ENCODE data around the gene TIE1. TPM values are rescaled to one million over a fixed set of nuclear protein-coding genes. Genes with fewer than 3 reads are reported as not detected.

TIE1 gene
- total and polyA plus RNA-seq, 12 donors: 5.0 to 49.8 (median 27.0) TPM

GRCh38 chr1:43258370-43258769 lies 42.4 kb upstream of the TIE1 start:
- WGBS, 4 donors: 63 to 95% (median 71%) methylated on average over 3 of the region's 3 CpGs

DNA sequence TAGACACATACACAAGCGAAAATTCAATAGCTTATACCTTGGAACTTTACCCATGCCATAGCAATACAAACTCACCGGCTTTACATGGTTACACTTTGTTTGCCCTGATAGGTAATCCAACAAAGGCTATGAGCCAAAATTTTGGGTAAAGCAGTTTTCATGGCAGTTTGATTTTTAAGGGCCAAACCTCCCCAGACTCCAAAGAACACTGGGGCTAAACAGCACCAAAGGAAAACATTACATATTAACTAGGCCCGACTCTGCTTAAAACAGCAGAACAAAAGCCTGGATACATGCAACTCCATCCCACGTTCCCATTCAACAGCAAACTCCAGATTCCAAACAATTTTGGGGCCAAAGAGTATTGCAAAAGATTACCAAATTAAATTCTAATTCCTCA lies 35.4 kb upstream of the TIE1 start:
- intact Hi-C loops (cut with DNase I): no loop called here
- no peak overlapping the region for H3K27ac ChIP-seq
- 85 to 90% (median 88%) methylated on average over 4 of the region's 4 CpGs for WGBS, 4 donors

More at GRCh38 chr1:43258370-43258769, 42.4 kb upstream of the TIE1 start:
- Histone ChIP-seq H3K4me3 (no peak overlapping the region), H3K9me3 (replicated peaks in 1 of 3) (no peaks in the 10 kb centered on the region), H3K36me3 (replicated peaks in 1 of 2) (no peaks in the 10 kb centered on the region), H3K27ac (no peak overlapping the region), H3K27me3 (no peaks in the 10 kb centered on the region), H3K4me1 (replicated peaks in 1 of 2) (no peaks in the 10 kb centered on the region)
- TF ChIP-seq, protein P1, sequence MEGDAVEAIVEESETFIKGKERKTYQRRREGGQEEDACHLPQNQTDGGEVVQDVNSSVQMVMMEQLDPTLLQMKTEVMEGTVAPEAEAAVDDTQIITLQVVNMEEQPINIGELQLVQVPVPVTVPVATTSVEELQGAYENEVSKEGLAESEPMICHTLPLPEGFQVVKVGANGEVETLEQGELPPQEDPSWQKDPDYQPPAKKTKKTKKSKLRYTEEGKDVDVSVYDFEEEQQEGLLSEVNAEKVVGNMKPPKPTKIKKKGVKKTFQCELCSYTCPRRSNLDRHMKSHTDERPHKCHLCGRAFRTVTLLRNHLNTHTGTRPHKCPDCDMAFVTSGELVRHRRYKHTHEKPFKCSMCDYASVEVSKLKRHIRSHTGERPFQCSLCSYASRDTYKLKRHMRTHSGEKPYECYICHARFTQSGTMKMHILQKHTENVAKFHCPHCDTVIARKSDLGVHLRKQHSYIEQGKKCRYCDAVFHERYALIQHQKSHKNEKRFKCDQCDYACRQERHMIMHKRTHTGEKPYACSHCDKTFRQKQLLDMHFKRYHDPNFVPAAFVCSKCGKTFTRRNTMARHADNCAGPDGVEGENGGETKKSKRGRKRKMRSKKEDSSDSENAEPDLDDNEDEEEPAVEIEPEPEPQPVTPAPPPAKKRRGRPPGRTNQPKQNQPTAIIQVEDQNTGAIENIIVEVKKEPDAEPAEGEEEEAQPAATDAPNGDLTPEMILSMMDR (IDR thresholded peaks at IDR 0.05): no peak
- TF ChIP-seq POLR2A (IDR thresholded peaks at IDR 0.05): no peak
- DNase-seq: peak in 1 of 7 donors; percentile 5
- intact Hi-C loops (cut with DNase I): no loop called here

GRCh38 chr1:43266881-43267280 lies 33.9 kb upstream of the TIE1 start:
- no peak for DNase-seq
- H3K36me3 ChIP-seq (replicated peaks in 1 of 2): no peaks in the 10 kb centered on the region
- H3K27me3 ChIP-seq: no peaks in the 10 kb centered on the region
- intact Hi-C loops (cut with DNase I): no loop called here
- TF ChIP-seq, protein P1 (IDR thresholded peaks at IDR 0.05): no peak
- TF ChIP-seq POLR2A (IDR thresholded peaks at IDR 0.05): no peak
- 92 to 100% (median 94%) methylated on average over 1 of the region's 1 CpG for WGBS, 4 donors
- H3K9me3 ChIP-seq (replicated peaks in 1 of 3): no peaks in the 10 kb centered on the region
- H3K4me3 ChIP-seq: no peak overlapping the region
- H3K4me1 ChIP-seq (replicated peaks in 1 of 2): no peaks in the 10 kb centered on the region
- no peak overlapping the region for H3K27ac ChIP-seq

More for the DNA sequence above, 35.4 kb upstream of the TIE1 start:
- TF ChIP-seq, protein P1 (IDR thresholded peaks at IDR 0.05): no peak
- TF ChIP-seq POLR2A (IDR thresholded peaks at IDR 0.05): no peak
- Histone ChIP-seq H3K27me3 (no peaks in the 10 kb centered on the region), H3K4me1 (replicated peaks in 1 of 2) (no peaks in the 10 kb centered on the region), H3K36me3 (replicated peaks in 1 of 2) (no peaks in the 10 kb centered on the region), H3K9me3 (replicated peaks in 1 of 3) (no peaks in the 10 kb centered on the region), H3K4me3 (no peak overlapping the region)
- no peak for DNase-seq

DNA sequence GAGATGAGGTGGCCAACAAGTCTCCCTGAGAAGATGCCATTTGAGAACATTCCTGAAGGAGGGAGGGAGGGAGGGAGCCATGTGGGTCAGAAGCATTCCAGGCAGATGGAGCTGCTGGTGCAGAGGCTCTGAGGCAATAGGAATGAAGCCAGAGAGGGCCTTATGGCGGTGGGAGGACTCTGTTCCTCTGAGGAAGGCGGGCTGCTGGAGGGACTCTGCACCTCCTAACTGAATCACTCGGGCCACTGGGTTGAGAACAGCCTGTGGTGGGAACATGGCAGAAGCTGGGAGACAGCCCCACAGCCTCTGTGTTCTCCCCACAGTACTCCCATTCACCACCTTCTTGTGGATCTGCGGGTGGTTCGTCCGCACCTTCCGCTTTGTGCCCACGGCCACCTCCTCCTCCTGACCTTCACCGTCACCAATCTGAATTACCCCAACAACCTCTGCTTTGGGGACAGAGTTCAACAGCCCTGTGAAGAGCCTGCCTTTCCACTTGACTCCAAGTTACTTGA lies 33.4 kb upstream of the TIE1 start:
- intact Hi-C loops (cut with DNase I): no loop called here
- no peak for TF ChIP-seq POLR2A (IDR thresholded peaks at IDR 0.05)
- TF ChIP-seq, protein P1 (IDR thresholded peaks at IDR 0.05): no peak
- no peak overlapping the region for H3K27ac ChIP-seq
- H3K4me1 ChIP-seq (replicated peaks in 1 of 2): no peaks in the 10 kb centered on the region
- H3K9me3 ChIP-seq (replicated peaks in 1 of 3): no peaks in the 10 kb centered on the region
- no peaks in the 10 kb centered on the region for H3K27me3 ChIP-seq
- 88 to 95% (median 92%) methylated on average over 9 of the region's 9 CpGs for WGBS, 4 donors
- no peaks in the 10 kb centered on the region for H3K36me3 ChIP-seq (replicated peaks in 1 of 2)
- no peak overlapping the region for H3K4me3 ChIP-seq
- DNase-seq: peak in 2 of 7 donors; percentile 16 to 46
